HepG2 (cell line): ENCODE data around the gene GLIS2. TPM values are rescaled to one million over a fixed set of nuclear protein-coding genes. Genes with fewer than 3 reads are reported as not detected.

ENCODE experiments used
- ADNP ChIP-seq: sonication (generic); formaldehyde crosslinking; IDR thresholded peaks from 2 replicates; pipeline ENCODE4 v1.4.0; 2020; ENCODE audit warnings: missing genetic modification reagents
- AKAP8 ChIP-seq: sonication (generic); formaldehyde crosslinking; IDR thresholded peaks from 2 replicates; pipeline ENCODE4 v1.5.1; 2020; ENCODE audit warnings: mild to moderate bottlenecking, missing genetic modification reagents
- BCL6 ChIP-seq: IDR thresholded peaks from 2 replicates; pipeline ENCODE4 v1.6.1; 2016; ENCODE audit warnings: missing genetic modification reagents, missing compliant biosample characterization
- CBX1 ChIP-seq: IDR thresholded peaks from one replicate; pipeline ENCODE4 v1.6.1; 2016; ENCODE audit warnings: antibody characterized with exemption, low read depth
- FOXA1 ChIP-seq, 2 experiments: fragments of 450-650 bp in 1 of 2; sonication (generic) in 1 of 2; formaldehyde crosslinking in 1 of 2; IDR thresholded peaks; 2 replicates each; pipeline versions ENCODE4 v1.4.0 to v1.6.1; 2016 to 2020; ENCODE audit warnings: missing genetic modification reagents in 1 of 2
- HDAC1 ChIP-seq: sonication (generic); formaldehyde crosslinking; IDR thresholded peaks from 2 replicates; pipeline ENCODE4 v1.5.1; 2020; ENCODE audit warnings: mild to moderate bottlenecking, missing genetic modification reagents
- HNF4A ChIP-seq: sonication (generic); formaldehyde crosslinking; IDR thresholded peaks from 2 replicates; pipeline ENCODE4 v1.4.0; 2020; ENCODE audit warnings: missing genetic modification reagents
- KDM6A ChIP-seq: IDR thresholded peaks from 2 replicates; pipeline ENCODE4 v1.6.1; 2016; ENCODE audit warnings: low read depth
- LRRFIP1 ChIP-seq: sonication (generic); formaldehyde crosslinking; conservative IDR thresholded peaks from 2 replicates; pipeline ENCODE4 v1.4.0; 2020; ENCODE audit warnings: missing genetic modification reagents
- NCOA1 ChIP-seq: sonication (generic); formaldehyde crosslinking; IDR thresholded peaks from 2 replicates; pipeline ENCODE4 v1.9.0; 2021; ENCODE audit warnings: missing genetic modification reagents
- NFATC3 ChIP-seq: sonication (generic); formaldehyde crosslinking; IDR thresholded peaks from 2 replicates; pipeline ENCODE4 v1.5.1; 2020; ENCODE audit warnings: mild to moderate bottlenecking, missing genetic modification reagents
- SRY ChIP-seq: sonication (generic); formaldehyde crosslinking; IDR thresholded peaks from 2 replicates; pipeline ENCODE4 v1.8.0; 2022; ENCODE audit warnings: mild to moderate bottlenecking, missing genetic modification reagents
- TCF7 ChIP-seq: sonication (generic); IDR thresholded peaks from 2 replicates; pipeline ENCODE4 v1.6.1; 2016; ENCODE audit warnings: antibody characterized with exemption, low read depth
- TEAD3 ChIP-seq: optimal IDR thresholded peaks from 2 replicates; pipeline ENCODE3; 2016; ENCODE audit warnings: borderline replicate concordance
- ZFP36L1 ChIP-seq: sonication (generic); formaldehyde crosslinking; IDR thresholded peaks from 2 replicates; pipeline ENCODE4 v1.8.0; 2022; ENCODE audit warnings: mild to moderate bottlenecking, missing genetic modification reagents, moderate library complexity
- ZNF280B ChIP-seq: sonication (generic); formaldehyde crosslinking; IDR thresholded peaks from 2 replicates; pipeline ENCODE4 v1.5.0; 2020; ENCODE audit warnings: missing genetic modification reagents, mild to moderate bottlenecking, borderline replicate concordance
- ZNF674 ChIP-seq: sonication (generic); formaldehyde crosslinking; IDR thresholded peaks from 2 replicates; pipeline ENCODE4 v1.5.0; 2020; ENCODE audit warnings: low read depth, mild to moderate bottlenecking, missing genetic modification reagents
- ZNF747 ChIP-seq: sonication (generic); formaldehyde crosslinking; IDR thresholded peaks from 2 replicates; pipeline ENCODE4 v1.8.1; 2023; ENCODE audit warnings: missing genetic modification reagents, mild to moderate bottlenecking, borderline replicate concordance
- ZNF781 ChIP-seq: sonication (generic); formaldehyde crosslinking; IDR thresholded peaks from 2 replicates; pipeline ENCODE4 v1.5.1; 2020; ENCODE audit warnings: borderline replicate concordance, mild to moderate bottlenecking, missing genetic modification reagents; ENCODE audit errors: not compliant biosample characterization
- polyA plus RNA-seq, 8 experiments: library from polyadenylated mRNA; depleted of rRNA in 3 of 8; stranded (reverse) in 7 of 8; unstranded in 1 of 8; fragments of >200 nt; fragmentation: Illumina TruSeq in 4 of 8; extraction: Trizol in 4 of 8; gene quantifications; 2 replicates each; pipeline versions ENCODE4 v1.2.1 to v1.2.3, GENCODE V29; 2011 to 2016; ENCODE audit warnings: low read depth in 4 of 8, missing spikeins in 1 of 8, mixed read lengths in 1 of 8; ENCODE audit not compliant: insufficient read depth in 1 of 8
- total RNA-seq, 5 experiments: library from RNA; depleted of rRNA; stranded (reverse); fragments of >200 nt; fragmentation: Illumina TruSeq; extraction: Trizol; gene quantifications; 2 replicates each; pipeline ENCODE4 v1.2.3, GENCODE V29; 2016; ENCODE audit warnings: low read depth in 1 of 5
- TF ChIP-seq, protein P1 (sequence below): sonication (generic); formaldehyde crosslinking; IDR thresholded peaks from 2 replicates; pipeline ENCODE4 v1.5.0; 2020; ENCODE audit warnings: mild to moderate bottlenecking, low read depth, missing genetic modification reagents, borderline replicate concordance
- TF ChIP-seq, protein P2 (sequence below): sonication (generic); formaldehyde crosslinking; IDR thresholded peaks from 2 replicates; pipeline ENCODE4 v1.4.0; 2020; ENCODE audit warnings: missing genetic modification reagents
- TF ChIP-seq, protein P3 (sequence below): sonication (generic); formaldehyde crosslinking; IDR thresholded peaks from 2 replicates; pipeline ENCODE4 v1.4.0; 2020; ENCODE audit warnings: mild to moderate bottlenecking, missing genetic modification reagents

Gene GLIS2
- total and polyA plus RNA-seq, 2 of the 13 experiments (the other 11 are each of a cell fraction or from before 2014, with no cell fraction given): 0.28 to 0.29 TPM

GRCh38 chr16:4322121-4323052 is 6.5 kb downstream of the GLIS2 start (continued):
- TF ChIP-seq ZNF674 (no peak), NFATC3 (no peak), NCOA1 (CRISPR knock-in tag) (no peak), HDAC1 (CRISPR knock-in tag) (no peak), KDM6A (no peak), ZNF280B (CRISPR knock-in tag) (no peak), HNF4A (CRISPR knock-in tag) (peak; percentile 14; the same call in 1 of the 2 replicates), SRY (CRISPR knock-in tag) (0 out of 2 replicates have a peak, but pooled peaks have one; percentile 35), AKAP8 (CRISPR knock-in tag) (0 out of 2 replicates have a peak, but pooled peaks have one; percentile 27), LRRFIP1 (no peak), TEAD3 (CRISPR knock-in tag) (peak; percentile 45), ZFP36L1 (CRISPR knock-in tag) (no peak), FOXA1 (IDR thresholded peaks at IDR 0.05) (no peak), FOXA1 (CRISPR knock-in tag; IDR thresholded peaks at IDR 0.05) (no peak), ADNP (0 out of 2 replicates have a peak, but pooled peaks have one; percentile 26), CBX1 (no peak), ZNF747 (no peak), BCL6 (no peak), TCF7 (no peak), ZNF781 (no peak)
- TF ChIP-seq, protein P1, sequence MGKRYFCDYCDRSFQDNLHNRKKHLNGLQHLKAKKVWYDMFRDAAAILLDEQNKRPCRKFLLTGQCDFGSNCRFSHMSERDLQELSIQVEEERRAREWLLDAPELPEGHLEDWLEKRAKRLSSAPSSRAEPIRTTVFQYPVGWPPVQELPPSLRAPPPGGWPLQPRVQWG (CRISPR knock-in tag): no peak
- TF ChIP-seq, protein P2, sequence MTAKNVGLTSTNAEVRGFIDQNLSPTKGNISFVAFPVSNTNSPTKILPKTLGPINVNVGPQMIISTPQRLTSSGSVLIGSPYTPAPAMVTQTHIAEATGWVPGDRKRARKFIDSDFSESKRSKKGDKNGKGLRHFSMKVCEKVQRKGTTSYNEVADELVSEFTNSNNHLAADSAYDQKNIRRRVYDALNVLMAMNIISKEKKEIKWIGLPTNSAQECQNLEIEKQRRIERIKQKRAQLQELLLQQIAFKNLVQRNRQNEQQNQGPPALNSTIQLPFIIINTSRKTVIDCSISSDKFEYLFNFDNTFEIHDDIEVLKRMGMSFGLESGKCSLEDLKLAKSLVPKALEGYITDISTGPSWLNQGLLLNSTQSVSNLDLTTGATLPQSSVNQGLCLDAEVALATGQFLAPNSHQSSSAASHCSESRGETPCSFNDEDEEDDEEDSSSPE (CRISPR knock-in tag): no peak
- TF ChIP-seq, protein P3, sequence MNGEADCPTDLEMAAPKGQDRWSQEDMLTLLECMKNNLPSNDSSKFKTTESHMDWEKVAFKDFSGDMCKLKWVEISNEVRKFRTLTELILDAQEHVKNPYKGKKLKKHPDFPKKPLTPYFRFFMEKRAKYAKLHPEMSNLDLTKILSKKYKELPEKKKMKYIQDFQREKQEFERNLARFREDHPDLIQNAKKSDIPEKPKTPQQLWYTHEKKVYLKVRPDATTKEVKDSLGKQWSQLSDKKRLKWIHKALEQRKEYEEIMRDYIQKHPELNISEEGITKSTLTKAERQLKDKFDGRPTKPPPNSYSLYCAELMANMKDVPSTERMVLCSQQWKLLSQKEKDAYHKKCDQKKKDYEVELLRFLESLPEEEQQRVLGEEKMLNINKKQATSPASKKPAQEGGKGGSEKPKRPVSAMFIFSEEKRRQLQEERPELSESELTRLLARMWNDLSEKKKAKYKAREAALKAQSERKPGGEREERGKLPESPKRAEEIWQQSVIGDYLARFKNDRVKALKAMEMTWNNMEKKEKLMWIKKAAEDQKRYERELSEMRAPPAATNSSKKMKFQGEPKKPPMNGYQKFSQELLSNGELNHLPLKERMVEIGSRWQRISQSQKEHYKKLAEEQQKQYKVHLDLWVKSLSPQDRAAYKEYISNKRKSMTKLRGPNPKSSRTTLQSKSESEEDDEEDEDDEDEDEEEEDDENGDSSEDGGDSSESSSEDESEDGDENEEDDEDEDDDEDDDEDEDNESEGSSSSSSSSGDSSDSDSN (CRISPR knock-in tag): peak; percentile 33
